H1 (cell line): ENCODE measurements around the gene STARD6. TPM values are rescaled to one million over a fixed set of nuclear protein-coding genes. Genes with fewer than 3 reads are reported as not detected.

Source experiments
- CTBP2 ChIP-seq: IDR thresholded peaks from 2 replicates; pipeline ENCODE4 v1.7.0; 2011; ENCODE audit warnings: borderline replicate concordance, mild to moderate bottlenecking, moderate library complexity, mixed read lengths, low read length; ENCODE audit not compliant: insufficient read depth, insufficient read length
- CTCF ChIP-seq, 3 experiments: IDR thresholded peaks; 1 replicate in 2 of 3; 2 replicates in 1 of 3; pipeline versions ENCODE4 v1.5.1 to v1.6.1; 2011; ENCODE audit warnings: low read length in 3 of 3, mild to moderate bottlenecking in 3 of 3, inconsistent platforms in 2 of 3, low read depth in 1 of 3, moderate library complexity in 1 of 3; ENCODE audit not compliant: insufficient read depth in 1 of 3; ENCODE audit errors: control extremely low read depth in 1 of 3
- HDAC6 ChIP-seq: IDR thresholded peaks from one replicate; pipeline ENCODE4 v1.7.1; 2012; ENCODE audit warnings: low read depth, mild to moderate bottlenecking, inconsistent platforms, low read length, moderate library complexity
- polyA plus RNA-seq, 7 experiments: library from polyadenylated mRNA; depleted of rRNA in 3 of 7; stranded (reverse) in 5 of 7; unstranded in 2 of 7; fragments of >200 nt in 5 of 7; fragments of 200-250 nt in 2 of 7; gene quantifications; 1 replicate in 5 of 7; 2 replicates in 1 of 7; 4 replicates in 1 of 7; pipeline versions ENCODE4 v1.2.1 to v1.2.3, GENCODE V29; 2011 to 2013; ENCODE audit warnings: missing spikeins in 2 of 7, mixed read lengths in 2 of 7
- total RNA-seq: library from RNA; stranded (reverse); fragmentation: NEBNext Ultra II Directional; extraction: Animal tissue kit (Norgen Biotek cat#: 25700); gene quantifications from 2 replicates; pipeline ENCODE4 v1.2.1, GENCODE V29; 2021
- TF ChIP-seq, protein P1 (sequence below): IDR thresholded peaks from 2 replicates; pipeline ENCODE4 v1.6.1; 2011; ENCODE audit warnings: low read depth, mild to moderate bottlenecking, low read length; ENCODE audit not compliant: insufficient read depth

Gene STARD6
- total and polyA plus RNA-seq, 2 of the 8 experiments (the other 6 are each of a cell fraction or from before 2014, with no cell fraction given) = not detected

- TF ChIP-seq CTCF (IDR thresholded peaks at IDR 0.05; ENCODE audit: control extremely low read depth in 1 of 3, insufficient read depth in 1 of 3, low read depth in 1 of 3, low read length in 3 of 3) = peak in 2 of 3 experiments; percentile 43 to 65; a peak in 2 of 4 replicates
- TF ChIP-seq, protein P1, sequence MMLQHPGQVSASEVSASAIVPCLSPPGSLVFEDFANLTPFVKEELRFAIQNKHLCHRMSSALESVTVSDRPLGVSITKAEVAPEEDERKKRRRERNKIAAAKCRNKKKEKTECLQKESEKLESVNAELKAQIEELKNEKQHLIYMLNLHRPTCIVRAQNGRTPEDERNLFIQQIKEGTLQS = no peak
- TF ChIP-seq CTBP2 = no peak
- TF ChIP-seq HDAC6 = no peak
Measured at GRCh38 chr18:54392543-54393023, 34.9 kb upstream of the STARD6 start (continued).
